NCI-H1105 treated with DMSO at 0.1 percent for 48 hours (cell line): Measurements from ENCODE around the gene NR4A3.
A peak's percentile ranks its signal among the peaks of the same experiment; 100 is the strongest.
"Not testable (repeated sequence)": the region's sequence is repeated elsewhere in the genome, so short reads cannot be mapped to it uniquely, and the experiment has no call there.

Experiments used
- DNase-seq: peaks from one replicate; lab custom pipeline; 2025; lab: John Stamatoyannopoulos, UW

Gene NR4A3

DNA sequence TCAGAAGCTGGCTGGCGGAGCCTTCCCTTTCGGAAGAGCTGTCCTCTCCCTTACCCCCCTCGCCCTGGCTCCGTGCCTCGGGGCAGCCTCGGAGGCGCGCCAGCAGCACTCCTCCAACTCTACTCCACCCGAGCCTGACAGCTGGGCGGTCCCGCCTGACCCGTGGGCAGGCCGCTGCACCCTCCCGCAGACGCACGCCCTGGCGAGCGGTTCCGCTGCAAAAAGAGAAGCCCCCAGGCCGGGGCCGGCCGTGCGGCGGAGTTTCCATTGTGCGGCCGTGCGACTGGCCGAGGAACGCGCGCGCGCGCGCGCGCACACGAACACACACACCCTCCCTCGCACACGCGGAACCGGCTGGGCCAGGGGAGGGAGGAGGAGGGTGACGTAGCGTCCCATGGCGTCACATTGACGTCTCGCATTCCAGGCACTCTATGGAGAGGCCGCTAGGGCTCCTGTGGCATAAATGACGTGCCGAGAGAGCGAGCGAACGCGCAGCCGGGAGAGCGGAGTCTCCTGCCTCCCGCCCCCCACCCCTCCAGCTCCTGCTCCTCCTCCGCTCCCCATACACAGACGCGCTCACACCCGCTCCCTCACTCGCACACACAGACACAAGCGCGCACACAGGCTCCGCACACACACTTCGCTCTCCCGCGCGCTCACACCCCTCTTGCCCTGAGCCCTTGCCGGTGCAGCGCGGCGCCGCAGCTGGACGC, at the start of gene NR4A3:
TSS of gene NR4A3 (plus strand) at position 490 of the 713 bp plus-strand sequence. CDS start 6,158 bp downstream, outside the sequence.
- DNase-seq = peak; percentile 81

DNA sequence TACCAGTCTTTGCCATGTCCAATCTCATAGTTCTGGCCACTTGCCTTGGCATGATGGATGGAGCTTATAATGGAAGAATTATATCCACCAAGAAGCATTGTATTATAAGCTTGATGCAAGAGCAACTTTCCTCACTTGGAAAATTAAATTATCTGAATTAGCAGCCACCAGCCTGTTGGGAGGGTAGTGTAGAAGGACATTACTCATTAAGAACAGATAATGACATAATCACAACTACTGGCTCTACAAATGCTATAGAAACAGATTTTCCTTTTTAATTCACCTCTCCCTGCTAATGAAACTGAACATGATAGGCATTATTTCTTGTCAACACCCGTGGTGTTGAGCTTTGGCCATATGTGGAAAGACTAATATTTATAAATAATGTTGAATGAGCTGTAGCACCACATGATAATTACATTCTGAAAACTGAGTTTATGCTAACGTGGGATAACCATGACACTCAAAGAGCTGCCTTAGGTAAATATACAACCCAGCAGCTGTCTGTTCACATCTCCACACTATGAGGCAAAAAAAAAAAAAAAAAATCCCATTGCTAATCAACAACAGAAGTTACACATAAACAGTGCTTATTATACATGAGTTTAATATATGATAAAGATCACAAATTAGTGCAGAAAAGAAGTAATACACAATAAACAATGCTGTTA, 48.1 kb upstream of the NR4A3 start:
- peak; percentile 12 for DNase-seq

DNA sequence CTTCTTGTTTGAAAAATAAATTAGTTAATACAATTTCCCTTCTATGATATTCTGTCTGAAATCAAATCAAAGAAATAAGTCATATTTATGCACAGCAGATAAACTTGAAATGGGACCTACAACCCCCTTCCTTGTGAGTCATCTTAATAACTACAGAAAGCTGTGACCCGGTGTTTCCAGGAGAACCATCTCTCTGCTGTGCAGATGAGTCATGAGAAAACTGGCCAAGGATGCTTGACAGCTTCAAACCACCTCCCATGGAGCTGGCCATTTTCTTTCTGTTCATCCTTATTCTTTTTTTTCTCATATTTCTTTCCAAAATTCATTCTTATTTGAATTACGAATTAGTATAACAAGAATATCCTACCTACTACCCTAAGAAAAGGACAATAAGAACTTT, 43.4 kb upstream of the NR4A3 start:
- no peak for DNase-seq

DNA sequence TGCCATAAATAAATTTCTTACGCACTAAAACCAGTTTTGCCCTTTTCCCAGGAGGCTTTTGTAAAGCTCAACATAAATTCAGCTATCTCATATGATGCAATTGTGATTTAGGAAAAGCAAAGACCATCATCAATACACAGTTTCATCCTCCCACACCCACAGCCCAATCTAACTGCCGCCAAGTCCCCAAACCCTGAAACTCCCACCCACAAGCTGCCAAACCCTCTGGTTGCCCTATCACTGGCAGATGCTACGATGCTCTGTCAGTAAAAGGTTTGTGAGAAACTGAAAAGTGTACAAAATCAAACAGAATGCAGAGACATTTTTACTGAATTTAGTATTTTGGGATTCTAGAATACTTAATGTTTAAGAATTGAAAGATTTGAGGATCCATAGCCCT, 42.8 kb upstream of the NR4A3 start:
- no peak for DNase-seq

DNA sequence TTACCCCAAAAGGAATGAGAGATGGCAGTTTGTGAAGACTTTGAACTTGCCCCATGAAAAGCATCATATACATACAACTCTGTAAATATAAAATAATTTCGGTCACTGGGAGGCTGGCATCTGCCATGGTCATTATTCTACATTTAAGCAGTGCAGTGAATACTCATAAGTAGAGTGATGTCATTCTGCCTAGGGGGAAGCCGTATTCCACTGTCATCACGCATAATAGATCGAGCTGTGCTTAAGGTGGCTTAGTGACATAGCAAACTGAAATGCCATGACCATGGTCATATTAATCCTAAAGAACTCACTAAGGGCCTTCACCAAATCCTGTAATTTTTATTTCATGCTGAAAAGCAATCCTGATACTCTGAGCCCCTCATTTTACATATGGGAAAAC, 42.4 kb upstream of the NR4A3 start:
- DNase-seq = no peak

DNA sequence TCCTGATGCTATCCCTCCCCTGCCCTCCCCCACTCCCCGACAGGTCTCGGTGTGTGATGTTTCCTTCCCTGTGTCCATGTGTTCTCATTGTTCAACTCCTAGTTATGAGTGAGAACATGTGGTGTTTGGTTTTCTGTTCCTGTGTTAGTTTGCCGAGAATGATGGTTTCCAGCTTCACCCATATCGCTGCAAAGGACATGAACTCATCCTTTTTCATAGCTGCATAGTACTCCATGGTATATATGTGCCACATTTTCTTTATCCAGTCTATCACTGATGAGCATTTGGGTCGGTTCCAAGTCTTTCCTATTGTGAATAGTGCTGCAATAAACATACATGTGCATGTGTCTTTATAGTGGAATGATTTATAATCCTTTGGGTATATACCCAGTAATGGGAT, 39.3 kb upstream of the NR4A3 start:
- not testable (repeated sequence) for DNase-seq

DNA sequence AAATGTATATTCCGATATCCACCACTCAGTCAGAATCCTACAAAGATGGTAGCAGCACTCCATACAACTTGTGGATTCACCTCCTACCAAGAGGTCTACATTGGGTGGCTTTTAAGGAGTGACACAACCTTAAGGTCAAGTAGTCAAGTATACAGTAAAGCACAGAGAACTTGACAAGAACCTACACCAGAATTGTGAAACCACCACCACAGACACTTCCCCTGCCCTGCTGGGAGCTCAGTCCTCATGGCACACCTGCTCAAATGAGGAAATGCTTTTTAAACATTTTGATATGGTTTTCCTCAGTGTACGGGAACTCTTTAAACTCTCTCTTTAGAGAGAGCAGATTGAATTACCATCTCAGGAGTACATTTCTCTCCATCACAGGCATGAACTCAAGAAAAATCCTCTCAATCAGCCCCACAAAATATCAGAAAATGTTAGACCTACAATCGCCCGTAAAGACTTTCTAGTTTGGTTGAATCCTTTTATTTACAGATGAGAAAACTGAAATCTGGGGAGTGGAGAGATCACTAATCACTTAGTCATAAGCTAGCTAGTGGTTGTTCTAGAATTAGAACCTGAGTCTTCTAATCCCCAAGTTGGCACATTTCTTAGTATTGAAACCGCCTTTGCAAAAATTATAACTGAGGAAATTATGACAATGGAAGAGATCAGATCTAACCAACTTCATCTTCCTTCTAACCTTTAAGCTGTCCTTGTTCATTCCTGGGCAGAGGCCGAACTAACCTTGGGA, 38.5 kb upstream of the NR4A3 start:
- DNase-seq = no peak

DNA sequence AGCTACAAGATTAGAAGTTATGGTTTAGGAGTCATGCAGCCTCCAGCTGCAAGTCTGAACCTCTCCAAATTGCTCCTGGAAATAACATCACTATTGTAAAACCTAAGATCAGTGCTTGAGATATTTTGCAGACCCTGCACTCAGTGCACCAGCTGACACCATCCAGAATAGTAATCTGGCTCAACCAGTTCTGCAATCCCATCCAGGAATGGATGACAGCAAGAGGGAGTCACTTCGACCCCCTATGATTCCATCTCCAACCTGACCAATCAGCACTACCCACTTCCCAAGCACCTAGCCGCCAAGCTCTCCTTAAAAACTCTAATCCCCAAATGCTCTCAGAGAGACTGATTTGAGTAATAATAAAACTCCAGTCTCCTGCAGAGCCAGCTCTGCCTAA, 37.9 kb upstream of the NR4A3 start:
- DNase-seq = no peak

DNA sequence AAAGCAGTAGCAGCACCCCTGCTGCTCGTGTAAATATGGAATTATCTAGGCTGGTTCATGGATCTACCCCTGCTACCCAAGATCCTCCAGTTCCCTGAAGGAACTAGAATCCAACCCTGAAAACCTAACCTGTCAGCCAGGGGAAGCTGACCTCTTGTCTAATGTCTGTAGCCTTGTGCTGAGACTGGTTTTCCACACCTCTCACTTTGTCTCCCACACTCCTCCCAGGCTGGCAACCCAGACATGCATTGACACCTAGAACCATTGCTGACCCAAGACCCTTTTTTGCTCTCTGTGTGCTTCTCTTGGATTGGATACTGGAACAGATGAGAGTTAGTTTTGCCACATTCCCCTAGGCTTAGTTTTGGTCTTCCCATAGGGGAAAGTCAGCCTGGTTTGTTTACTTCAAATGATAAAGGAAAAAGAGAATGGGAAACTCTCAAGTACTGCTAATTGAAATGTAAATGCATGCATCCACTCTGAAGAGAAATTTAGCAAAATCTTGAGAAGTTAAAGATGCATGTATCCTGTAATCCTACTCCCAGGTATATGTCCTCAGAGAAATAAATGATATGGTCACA, 36.6 kb upstream of the NR4A3 start:
- DNase-seq = no peak

DNA sequence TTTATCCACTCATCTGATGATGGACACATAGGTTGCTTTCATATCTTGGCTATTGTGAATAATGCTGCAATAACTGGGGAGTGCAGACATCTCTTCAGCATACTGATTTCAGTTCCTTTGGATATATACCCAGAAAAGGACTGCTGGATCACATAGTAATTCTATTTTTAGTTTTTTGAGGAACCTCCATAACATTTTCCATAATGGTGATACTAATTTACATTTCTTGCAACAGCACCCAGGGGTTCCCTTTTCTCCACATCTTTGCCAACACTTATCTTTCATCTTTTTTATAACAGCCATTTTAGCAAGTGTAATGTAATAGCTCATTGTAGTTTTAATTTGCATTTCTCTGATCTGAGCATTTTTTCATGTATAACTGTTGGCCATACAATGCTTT, 34.1 kb upstream of the NR4A3 start:
- DNase-seq = no peak

DNA sequence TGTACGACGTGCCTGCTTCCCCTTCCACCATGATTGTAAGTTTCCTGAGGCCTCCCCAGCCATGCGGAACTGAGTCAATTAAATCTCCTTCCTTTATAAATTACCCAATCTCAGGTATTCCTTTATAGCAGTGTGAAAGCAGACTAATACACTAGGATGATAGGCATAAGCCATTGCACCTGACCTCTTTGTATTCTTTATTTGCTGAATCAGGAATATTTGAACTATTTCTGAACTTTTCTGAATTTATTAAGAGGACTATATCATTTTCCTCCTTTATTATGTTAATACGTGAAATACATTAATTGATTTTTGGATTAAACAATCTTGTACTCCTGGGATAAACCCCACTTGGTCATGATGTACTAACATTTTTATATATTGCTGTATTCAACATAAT, 28.2 kb upstream of the NR4A3 start:
- DNase-seq = no peak

DNA sequence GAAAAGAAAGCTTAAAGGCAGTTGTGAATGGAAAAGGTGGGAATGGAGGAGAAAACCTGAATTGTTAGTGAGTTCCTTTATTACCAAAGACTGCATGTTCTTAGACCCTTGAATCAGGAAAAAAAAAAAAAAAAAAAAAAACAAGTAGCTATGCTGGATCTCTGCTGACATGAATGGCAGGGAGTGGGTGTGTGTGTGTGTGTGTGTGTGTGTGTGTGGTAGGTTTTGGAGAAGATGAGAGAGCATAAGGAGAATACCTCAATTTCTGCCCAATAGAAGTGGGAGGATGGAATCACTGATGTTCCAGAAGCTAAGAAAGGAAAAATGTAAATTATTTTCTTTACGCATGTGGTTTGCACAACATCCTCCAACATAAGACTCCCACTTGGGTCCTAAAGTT, 25.5 kb upstream of the NR4A3 start:
- no peak for DNase-seq

DNA sequence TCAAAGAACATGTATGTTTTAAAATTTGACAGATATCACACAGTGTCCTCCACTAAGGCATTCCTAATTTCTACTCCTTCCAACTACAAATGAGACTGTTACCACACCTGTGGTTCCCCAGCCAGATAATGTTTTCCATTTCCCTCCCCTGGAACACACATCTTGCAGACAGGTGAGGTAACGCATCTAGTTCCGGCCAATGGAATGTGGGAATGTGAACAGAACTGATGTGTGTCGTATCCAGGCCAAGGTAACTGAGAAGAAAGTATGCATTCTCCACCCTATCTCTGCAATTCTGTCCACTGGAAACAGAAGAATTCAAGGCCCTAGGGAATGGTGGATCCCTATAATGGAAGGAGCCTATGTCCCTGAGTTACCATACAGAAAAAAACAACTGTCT, 19.9 kb upstream of the NR4A3 start:
- no peak for DNase-seq

DNA sequence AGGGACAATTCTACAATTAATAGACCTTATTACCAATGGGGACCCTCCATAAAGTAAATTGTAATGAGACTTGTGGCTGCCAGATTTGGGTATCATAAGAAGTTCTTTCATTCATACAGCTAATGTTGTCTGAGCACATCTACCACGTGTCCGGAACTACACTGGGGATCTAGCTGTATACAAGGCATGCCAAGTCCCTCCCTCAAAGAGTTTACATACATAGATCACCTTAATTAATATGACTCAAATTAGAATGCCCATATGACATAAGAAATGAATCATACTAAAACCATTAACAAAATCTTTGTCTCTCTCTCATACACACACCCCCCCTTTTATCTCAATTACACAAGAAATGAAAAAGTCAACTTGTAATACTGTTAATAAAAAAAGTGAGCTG, 18.0 kb upstream of the NR4A3 start:
- DNase-seq = no peak

DNA sequence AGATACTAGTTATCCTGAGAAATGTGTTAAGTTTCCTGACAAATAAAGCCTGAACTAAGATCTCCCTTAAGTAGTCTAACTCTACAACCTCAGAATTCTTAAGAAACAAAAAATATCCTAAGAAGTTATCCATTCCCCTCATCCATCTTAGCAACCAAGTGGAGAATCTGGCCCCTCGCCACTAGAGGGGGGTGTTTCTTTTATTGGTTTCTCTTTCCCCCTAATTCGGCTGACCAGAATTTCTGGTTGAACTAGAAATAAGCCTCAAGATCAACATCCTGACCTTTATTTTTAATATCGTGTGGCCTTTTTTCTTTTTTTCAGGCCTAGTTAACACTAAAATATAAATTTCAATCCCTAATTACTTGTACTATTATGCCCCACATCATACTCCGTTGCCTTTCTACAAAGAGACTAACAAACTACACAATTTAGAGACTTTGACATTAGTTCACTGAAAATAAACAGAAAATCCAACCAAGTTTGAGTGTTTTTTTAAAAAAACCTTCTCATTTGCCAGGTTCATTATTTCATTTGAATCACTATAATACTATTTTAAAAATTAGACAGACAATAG, 14.3 kb upstream of the NR4A3 start:
- peak; percentile 31 for DNase-seq

DNA sequence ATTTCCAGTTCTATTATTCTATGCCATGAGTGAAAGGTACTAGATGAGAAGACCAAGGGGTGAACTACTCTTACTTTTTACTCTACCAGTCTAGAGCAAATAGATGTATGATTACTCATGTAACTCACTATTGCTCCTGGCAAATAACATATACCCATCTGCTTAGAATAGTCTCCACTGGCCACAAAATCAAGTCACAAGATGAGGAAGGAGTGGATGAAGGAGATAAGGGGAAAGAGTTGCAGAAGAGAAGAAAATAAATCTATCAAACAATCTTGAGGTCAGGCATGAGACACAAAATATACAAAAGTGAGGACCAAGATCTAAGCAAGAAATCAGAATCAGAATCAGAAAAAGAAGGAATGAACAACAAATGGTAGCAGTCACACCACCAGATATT, 13.7 kb upstream of the NR4A3 start:
- DNase-seq = no peak

DNA sequence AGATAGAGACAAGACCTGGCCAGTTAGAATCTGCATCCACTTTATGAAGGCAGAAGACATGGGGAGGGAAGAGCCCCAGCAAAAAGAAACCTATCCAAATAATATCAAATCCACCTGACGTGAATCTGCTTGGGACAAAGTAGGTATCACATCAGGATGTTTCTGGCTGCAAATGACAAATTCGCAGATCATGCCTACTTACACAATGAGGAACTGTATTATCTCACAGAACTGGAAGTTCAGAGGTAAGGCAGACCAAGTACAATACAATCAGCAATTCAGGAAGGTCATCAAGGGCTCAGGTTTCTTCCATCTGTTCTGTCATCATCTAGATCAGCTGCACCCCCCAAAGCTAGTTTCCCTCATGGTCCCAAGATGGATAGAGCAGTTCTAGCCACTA, 13.2 kb upstream of the NR4A3 start:
- no peak for DNase-seq

DNA sequence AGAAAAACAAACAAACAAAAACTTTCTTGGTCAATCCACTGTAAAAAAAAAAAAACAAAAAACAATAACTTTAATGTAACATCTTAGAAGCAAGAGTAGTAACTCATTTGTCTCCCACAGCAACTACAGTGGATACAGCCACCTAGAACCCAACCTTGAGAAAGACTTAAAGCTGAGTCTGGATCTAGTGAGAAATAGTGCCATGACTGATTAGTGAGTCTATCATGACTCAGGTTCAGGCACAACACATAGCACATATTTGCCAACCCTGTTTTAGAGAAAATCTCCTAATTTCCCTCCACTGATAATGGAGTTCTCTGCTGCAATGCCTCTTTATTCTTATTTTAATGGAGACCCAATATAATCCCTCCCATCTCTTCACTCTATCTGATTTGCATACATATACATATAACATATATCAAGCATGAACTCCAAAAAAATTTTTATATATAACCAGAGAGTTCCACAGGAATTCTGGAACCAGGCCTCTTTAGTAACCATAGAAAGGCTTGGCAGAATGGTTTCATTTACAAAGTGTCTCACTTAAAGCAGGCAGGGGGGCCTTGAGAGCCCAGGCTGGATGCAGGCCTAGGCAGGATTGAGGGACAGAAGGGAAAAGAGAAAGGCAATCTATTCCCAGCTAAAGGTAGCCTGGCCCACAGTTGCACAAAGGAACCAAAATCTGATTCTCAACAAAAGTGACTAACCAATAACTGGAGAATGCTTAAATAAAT, 11.9 kb upstream of the NR4A3 start:
- DNase-seq = no peak

DNA sequence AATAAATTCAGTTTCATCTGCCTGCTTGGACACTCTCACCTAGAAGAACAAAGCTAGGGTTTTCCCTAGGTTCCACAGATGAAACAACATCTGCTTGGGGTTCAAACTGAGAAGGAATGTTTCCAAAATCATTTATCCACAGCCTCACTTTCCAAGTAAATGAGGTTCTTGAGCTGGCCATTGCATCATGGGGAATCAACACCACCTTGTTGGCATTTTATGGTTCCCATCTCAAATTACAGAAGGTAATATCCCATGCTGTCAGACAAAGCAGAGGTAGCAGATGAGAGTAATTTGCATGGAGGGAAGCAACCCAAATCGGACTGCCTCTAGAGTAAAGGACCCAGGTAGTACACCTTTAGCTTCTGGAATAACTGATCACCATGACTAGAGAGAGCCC, 10.5 kb upstream of the NR4A3 start:
- DNase-seq = no peak

DNA sequence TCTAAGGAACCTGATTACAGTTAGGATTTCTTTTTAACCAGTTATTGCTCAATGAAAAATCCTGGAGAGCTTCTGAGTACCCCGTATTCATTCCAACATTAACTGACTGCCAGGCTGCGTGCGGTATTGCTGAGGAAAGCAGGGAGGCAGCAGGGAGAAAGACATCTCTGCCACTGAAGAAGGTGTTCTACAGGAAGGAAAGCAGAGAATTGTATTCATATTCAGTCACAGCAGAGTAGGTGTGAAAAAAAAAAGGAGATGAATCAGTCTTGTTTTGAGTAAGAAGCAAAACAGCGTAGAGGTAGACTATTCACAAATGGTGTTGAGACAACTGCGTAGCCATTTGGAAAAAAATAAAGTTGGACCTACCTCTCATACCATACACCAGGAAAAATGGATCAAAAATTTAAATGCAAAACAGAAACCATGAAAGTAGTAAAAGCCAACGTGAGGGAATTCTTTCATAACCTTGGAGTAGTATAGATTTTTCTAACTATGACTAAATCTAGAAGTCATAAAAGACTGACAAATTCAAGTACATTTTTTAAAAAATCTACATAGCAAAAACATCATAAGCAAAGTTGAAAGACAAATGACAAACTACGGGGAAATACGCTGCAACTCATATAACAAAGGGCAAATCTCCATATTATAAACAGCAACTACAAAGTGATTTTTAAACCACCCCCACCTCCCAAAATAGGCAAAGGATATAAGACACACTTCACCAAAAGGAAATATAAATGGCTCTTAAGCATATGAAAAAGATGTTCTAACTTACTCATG, 9.9 kb upstream of the NR4A3 start:
- DNase-seq = no peak

DNA sequence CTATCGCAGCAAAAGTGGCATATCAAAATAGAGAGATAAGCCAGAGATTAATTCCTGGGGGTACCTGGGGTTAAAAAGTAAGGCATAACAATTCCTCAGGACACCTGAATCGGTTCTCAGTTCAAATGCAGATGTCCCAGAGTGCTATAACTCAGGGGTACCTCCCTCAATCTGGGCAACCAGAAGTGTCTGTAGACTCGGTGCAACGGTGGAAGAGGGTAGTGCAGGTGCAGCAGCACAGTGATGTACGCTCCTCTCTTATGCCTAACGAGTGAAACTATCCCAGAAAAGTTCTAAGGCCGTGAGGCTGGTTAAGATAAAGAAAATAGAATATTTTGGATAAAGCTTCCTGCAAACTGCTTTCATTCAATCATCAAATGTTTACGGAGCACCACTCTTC, 7.9 kb upstream of the NR4A3 start:
- DNase-seq = no peak
